22Rv1 (cell line): ENCODE data around the gene MKS1.

ENCODE experiments used
- H3K27ac ChIP-seq: fragments of 450-650 bp; 2 replicates; pipeline ENCODE4 v1.5.1; 2017
- ZFX ChIP-seq: fragments of 450-650 bp; IDR thresholded peaks from 2 replicates; pipeline ENCODE4 v1.6.1; 2017; ENCODE audit warnings: antibody characterized with exemption, borderline replicate concordance
- TF ChIP-seq, protein P1 (sequence below): fragments of 450-650 bp; IDR thresholded peaks from 2 replicates; pipeline ENCODE4 v1.5.1; 2017; ENCODE audit warnings: mild to moderate bottlenecking

The MKS1 gene

GRCh38 chr17:58202859-58203258 is 16.2 kb downstream of the MKS1 start:
- TF ChIP-seq, protein P1, sequence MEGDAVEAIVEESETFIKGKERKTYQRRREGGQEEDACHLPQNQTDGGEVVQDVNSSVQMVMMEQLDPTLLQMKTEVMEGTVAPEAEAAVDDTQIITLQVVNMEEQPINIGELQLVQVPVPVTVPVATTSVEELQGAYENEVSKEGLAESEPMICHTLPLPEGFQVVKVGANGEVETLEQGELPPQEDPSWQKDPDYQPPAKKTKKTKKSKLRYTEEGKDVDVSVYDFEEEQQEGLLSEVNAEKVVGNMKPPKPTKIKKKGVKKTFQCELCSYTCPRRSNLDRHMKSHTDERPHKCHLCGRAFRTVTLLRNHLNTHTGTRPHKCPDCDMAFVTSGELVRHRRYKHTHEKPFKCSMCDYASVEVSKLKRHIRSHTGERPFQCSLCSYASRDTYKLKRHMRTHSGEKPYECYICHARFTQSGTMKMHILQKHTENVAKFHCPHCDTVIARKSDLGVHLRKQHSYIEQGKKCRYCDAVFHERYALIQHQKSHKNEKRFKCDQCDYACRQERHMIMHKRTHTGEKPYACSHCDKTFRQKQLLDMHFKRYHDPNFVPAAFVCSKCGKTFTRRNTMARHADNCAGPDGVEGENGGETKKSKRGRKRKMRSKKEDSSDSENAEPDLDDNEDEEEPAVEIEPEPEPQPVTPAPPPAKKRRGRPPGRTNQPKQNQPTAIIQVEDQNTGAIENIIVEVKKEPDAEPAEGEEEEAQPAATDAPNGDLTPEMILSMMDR, result no peak
- TF ChIP-seq ZFX, result no peak
- no peak overlapping the region for H3K27ac ChIP-seq

DNA sequence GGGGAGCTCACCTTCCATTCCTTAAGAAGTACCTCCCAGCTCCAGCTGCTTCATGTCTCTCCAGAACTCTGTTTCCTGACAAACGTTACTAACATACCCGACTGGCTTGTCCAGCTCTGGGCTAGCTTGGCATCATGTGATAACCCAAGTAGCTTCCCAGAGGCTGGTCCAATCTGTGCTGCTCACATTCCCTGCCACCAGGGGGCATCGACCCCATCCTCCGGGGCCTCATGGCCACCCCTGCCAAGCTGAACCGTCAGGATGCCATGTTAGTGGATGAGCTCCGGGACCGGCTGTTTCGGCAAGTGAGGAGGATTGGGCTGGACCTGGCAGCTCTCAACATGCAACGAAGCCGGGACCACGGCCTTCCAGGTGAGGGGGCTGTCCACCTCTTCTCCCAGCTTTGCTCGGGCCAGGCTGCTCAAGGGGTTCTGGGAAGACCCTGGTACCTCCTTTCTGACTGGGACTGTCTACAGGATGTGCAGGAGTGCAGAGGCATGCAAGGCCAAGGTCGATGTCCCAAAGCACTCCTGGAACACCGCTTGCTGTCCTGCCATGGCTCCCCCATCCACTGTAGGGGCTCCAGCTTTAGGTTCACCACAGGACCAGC is 18.9 kb downstream of the MKS1 start:
- TF ChIP-seq ZFX, result no peak
- TF ChIP-seq, protein P1, result peak; percentile 89

DNA sequence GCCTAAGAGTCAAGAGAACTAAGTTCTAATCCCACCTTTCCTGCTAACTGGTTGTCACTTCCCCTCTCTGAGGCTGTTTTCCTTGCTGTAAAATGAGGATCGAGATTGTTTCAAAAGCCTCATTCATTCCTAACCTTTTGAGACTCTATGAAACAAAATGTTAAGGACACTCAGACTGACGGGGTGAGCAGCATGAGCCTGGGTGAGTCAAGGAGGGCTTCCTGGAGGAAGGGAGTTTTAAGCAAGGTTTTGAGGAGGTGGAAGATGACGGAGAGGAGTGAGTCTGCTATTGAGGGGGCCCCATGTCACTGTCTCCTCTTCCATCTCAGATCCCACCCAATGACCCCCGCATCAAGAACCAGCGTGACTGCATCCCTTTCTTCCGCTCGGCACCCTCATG is 22.4 kb downstream of the MKS1 start:
- TF ChIP-seq ZFX, result no peak
- TF ChIP-seq, protein P1, result no peak
- no peak overlapping the region for H3K27ac ChIP-seq

More for the DNA sequence above, 18.9 kb downstream of the MKS1 start:
- no peak overlapping the region for H3K27ac ChIP-seq

- H3K27ac ChIP-seq, result no peak overlapping the region
- TF ChIP-seq ZFX, result no peak
- TF ChIP-seq, protein P1, result no peak
These were observed 23.4 kb downstream of the MKS1 start for GRCh38 chr17:58195518-58196123.

DNA sequence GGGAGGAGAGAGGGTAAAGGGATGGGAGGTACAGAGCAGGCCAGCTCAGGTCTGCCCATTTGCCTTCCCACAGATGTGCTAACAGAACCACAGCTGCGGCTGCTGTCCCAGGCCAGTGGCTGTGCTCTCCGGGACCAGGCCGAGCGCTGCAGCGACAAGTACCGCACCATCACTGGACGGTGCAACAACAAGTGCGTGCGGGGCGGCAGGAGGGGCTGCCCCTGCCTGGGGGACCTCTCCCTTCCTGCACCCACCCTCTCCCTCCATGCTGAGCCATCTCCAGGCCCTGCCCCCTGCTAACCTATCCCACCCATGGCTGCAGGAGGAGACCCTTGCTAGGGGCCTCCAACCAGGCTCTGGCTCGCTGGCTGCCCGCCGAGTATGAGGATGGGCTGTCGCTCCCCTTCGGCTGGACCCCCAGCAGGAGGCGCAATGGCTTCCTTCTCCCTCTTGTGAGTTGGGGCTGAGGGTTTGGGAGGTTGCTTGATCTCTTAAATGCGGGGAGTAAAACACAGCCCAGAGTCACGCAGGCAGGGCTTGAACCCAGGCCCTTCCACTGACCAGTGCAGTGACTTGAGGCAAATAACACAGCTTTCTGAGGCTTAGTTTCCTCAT is 25.3 kb downstream of the MKS1 start:
- H3K27ac ChIP-seq, result no peak overlapping the region
- TF ChIP-seq, protein P1, result peak; percentile 30
- no peak for TF ChIP-seq ZFX

- H3K27ac ChIP-seq, result no peak within 1 kb of the TSS
- no peak for TF ChIP-seq ZFX
- TF ChIP-seq, protein P1, result no peak
These were observed 26.4 kb downstream of the MKS1 start, which contains the start of gene EPX for GRCh38 chr17:58192612-58193011. TSS of gene EPX (plus strand) at chr17:58192726. CDS start at chr17:58192847, 121 bp downstream.

DNA sequence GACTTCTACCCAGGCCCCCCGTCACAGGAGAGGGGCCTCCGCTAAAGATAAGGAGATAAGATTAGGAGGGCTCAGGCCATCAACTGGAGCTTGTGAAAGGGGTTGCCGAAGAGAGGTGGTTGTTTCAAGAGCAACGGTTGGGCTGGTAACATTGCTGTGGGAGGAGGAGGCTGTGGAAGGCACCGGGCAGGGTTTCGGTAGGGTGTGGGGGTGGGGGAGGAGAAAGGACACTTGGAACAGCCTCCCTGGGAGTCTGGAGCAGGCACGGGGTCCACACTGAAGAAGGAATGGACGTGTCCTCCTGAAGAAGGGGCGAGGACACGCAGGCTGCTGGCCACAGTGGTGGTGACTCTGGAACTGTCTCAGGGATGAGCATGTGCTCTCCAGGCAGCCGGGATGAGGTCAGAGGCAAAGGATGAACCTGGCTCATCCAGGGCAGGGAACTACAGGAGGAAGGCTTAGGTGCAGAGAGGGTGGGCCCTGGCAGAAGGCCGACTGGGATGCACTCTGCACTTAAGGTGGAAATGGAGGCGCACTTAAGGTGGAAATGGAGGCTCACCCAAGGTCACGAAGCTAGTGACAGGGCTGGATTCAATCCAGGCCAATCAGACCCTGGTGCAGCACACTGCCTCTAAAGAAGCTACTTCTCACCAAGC is 27.7 kb downstream of the MKS1 start:
- no peak for TF ChIP-seq ZFX
- H3K27ac ChIP-seq, result no peak overlapping the region
